HG02588 (cell line): ENCODE measurements around the gene E2F6.
A peak's percentile ranks its signal among the peaks of the same experiment; 100 is the strongest.

Experiments
- ATAC-seq: cut with Tn5 transposase; IDR thresholded peaks from one replicate; pipeline ENCODE4 v1.9.1; 2021; ENCODE audit warnings: mild to moderate bottlenecking, moderate library complexity; ENCODE audit not compliant: unreplicated experiment

The E2F6 gene

DNA sequence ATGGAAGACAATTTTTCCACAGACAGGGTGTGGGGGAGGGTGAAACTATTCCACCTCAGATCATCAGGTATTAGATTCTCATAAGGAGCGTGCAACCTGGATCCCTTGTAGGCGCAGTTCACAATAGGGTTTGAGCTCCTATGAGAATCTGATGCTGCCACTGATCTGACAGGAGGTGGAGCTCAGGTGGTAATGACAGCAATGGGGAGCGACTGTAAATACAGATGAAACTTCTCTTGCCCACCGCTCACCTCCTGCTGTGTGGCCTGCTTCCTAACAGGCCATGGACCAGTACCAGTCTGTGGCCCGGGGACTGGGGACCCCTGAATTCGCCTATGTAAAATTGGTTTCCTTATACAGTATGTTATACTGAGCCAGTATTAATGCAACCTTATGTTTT is 27.3 kb upstream of the E2F6 start:
- no peak for ATAC-seq

DNA sequence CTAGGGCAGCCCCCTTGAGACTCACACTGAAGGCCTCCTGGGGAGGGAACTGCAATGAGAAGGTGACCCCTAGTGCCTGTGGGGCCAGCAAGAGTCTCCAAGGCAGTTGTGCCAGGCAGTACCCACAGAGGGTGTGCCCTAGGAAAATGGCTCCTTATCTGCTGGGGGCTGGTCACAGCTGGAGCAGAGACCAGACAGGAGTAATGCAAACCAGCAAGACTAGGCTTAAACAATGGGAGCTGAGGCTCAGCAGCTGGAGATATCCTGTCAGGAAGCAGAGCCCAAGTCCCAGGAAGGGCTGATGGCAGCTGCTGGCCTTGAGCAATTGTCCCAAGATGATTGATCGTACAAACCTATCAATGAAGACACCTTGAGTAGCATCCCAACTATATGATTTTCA is 26.8 kb upstream of the E2F6 start:
- no peak for ATAC-seq

DNA sequence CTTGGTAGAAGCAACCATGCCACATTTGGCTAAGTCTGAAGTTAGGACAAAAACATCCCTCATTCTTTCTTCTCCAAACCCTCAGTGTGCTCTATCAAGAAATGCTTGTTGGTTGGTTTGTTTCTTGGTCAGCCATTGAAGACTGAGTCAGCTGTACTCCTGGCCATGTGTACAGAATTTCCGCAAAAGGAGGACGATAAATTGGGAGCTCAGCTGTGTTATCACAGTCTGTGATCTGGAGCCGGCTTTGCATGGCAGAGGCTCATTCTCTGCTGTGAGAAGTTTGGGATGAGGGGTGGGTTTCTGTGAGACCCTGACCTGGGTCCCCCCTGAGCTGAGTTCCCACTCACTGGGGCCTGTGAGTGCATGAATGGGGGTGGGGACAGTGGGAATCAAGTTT is 26.3 kb upstream of the E2F6 start:
- ATAC-seq: no peak

DNA sequence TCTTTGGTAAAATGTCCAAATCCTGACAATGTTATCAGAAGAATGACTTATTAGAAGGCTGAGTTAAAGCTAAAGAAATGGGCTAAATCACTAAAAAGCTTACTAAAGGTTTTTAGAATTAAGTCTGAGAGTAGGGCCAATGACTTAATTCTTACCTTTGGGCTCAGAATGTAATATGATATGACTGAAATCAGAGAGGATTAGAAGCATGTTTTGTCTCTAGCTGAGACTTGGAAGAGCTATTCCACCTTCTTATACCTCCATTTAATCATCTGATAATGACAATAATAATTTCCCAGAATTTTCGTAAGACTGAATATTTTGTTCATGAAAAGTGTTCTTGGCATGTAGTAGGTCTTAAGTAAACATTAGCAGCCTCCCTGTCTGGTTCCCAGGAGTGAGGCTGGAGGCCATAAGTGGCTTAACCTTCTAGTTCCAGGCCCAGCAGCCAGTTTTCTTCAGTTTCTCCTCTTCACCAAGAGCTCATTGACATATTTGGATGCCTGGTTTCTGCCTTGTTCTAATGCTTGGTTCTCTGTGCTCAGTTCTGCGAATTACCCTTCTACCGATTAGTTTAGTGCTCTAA is 25.5 kb upstream of the E2F6 start:
- ATAC-seq: no peak

DNA sequence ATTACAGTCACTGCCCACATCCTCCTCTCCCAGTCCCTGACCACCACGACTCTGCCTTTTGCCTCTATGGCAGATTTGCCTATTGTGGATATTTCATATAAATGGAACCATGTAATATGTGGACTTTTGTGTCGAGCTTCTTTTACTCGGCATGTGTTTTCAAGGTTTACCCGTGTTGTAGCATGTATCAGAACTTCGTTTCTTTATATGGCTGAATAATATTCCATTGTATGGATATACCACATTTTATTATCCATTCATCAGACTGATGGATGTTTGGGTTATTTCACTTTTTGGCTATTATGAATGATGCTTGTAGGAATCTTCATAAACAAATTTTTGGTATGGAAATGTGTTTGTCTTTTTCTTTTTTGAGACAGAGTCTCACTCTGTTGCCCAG is 24.2 kb upstream of the E2F6 start:
- ATAC-seq: no peak

DNA sequence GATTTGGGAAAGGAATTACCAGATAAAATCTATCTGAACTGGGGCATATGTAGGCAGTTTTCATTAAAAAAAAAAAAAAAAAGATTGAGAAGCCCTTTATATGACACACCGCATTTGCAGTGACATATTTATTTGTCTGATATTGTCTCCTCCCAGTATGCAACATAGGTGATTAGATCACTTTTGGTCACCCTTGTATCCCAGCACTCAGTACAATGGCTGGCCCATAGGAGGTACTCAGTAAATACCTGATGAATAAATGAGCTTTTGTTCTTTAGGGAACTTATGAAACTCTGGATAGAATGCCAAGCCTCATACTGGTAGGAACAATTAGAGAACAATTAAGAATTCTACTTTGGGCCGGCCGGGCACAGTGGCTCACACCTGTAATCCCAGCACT is 22.8 kb upstream of the E2F6 start:
- no peak for ATAC-seq

DNA sequence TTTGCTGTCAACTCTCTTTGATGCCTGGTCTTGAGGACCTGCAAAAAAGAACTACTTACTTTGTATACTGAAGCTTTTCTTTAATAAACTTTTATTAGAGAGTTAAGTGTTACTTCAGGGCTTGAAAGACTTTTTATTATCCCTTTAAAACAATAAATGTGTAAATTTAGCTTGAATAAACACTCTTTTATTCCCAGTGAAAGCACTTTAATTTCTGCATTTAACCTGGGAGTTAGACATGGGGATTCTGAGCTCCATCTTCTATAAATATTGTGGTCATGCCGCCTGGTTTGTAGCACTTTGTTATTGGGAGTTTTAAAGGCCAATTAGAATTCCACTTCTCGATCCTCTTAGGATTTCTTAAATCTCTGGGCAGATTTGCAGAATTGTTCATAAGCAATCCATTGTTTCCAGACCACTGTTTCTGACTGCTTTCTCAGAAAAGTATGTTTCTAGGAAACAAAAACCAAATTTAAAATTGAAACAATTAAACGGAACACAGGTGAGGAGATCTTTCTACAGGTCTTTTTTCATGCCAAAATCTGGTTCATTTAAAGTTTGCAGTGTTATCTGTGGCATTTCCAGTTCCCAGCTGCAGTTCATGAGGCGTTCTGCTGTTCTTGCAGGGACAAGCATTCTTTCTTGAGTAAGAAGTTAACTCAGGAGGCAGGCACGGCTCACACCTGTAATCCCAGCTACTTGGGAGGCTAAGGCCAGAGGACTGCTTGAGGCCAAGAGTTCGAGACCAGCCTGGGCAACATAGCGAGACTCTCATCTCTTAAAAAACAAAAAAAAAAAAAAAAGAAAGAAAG is 18.1 kb upstream of the E2F6 start:
- ATAC-seq: no peak

DNA sequence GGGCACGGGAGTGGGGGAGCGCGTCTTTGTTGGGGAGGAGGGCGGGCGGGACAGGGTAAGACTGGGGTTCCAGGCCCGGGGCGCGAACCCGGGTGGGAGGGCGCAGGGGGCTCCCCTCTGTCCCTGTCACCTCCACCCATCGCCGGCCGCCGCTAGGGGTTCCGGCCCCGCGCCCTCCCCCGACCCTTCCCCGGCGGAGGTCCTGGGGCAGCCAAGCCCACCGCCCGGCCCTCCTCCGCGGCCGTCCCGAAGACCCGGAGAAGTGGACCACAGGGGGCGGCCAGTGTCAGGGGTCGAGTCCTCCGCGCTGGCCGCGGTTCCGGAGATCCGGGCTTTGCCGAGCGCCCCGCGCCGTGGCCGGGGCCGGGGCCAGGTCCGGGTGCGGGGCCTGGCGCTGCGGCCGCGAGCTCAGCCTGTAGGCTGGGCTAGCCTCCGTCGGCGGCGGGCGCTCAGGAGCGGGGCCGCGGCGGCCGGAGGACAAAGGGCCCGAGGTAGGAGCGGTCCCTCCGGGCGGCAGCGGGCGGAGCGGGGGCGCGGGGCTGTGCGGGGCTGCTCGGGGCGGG is 16.6 kb upstream of the E2F6 start:
- ATAC-seq: no peak

DNA sequence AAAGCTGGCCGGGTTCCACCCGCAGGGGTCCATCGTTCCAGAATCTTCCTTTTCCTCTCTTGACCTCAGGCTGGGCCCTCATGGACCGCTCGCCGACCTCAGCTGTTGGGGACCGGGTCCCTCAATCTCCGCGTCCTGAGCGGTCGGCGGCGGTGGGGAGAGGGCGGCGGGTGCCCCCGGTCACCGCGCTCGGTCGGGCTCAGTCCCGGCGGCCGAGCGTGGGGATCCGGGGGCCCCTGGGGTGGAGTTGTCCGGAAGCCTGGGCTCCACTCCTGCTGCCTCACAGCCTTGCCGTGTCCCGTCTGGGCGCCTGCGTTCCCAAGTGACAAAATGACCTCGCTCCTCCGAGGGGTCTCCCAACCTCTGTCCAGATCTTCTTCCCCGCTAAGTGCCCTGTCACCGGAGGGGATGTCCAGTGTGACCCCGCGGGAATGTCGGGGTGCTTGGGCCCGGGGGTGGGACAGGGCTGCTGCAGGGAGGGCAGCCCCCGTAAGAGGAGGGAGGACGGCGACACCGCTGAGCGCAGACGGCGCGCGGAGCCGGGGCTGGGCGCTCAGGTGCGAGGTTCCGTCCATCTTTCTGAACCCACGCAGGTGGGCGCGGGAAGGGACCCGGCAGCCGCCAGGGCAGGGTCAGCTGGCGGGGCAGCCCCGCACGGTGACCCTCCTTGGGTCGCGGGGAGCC is 16.0 kb upstream of the E2F6 start:
- no peak for ATAC-seq

DNA sequence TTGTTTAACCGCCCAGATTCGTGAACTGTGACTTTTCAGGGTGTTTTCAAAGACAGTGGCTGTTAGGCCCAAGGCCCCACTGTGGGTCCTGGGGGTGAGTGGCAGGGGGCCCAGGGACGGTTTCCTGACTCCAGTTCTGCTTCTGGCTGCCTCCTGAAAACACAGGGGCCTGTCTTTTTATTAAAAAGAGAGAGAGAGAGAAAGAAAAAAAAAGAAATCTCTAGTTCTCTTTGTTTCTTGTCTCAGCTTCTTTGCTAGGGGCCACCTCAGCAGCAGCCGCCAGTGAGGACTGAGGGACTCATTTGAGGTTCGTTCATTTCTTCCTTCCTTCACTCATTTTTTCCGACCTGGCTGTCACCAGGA is 15.4 kb upstream of the E2F6 start:
- ATAC-seq: no peak

DNA sequence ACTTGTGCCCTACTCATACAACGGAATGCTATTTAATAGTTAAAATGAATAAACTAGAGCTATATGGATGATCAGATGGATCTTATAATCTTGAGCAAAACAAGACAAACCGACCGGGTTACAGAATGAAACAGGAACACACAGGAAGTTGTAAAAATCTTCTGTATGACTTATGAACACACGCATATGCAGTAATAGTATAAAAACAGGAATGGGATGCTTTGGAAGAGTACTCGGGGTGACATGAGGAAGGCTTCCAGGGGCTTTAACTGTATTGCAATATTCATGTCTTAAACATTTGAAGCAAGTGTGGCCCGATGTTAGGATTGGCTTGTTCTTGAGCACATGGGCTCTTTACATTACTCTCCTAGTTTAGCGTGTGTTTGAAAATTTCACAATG is 14.9 kb upstream of the E2F6 start:
- ATAC-seq: no peak

DNA sequence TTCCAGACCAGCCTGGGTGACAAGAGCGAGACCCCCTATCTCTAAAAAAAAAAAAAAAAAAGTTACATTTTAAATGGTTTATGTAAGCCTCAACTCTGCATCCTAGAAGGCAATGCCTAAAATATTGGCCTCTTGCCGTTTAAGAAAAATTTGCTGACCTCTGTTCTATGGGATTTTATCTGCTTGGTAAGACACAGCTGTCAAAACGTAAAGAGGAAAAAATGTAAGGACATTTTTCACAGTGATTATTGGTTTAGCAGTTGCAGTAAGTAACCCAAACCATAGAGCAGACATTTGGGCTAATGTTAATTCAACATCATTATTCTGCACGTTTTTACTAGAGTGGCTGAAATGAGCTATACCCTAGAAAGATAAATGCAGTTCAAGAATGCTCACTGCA is 14.4 kb upstream of the E2F6 start:
- ATAC-seq: no peak

DNA sequence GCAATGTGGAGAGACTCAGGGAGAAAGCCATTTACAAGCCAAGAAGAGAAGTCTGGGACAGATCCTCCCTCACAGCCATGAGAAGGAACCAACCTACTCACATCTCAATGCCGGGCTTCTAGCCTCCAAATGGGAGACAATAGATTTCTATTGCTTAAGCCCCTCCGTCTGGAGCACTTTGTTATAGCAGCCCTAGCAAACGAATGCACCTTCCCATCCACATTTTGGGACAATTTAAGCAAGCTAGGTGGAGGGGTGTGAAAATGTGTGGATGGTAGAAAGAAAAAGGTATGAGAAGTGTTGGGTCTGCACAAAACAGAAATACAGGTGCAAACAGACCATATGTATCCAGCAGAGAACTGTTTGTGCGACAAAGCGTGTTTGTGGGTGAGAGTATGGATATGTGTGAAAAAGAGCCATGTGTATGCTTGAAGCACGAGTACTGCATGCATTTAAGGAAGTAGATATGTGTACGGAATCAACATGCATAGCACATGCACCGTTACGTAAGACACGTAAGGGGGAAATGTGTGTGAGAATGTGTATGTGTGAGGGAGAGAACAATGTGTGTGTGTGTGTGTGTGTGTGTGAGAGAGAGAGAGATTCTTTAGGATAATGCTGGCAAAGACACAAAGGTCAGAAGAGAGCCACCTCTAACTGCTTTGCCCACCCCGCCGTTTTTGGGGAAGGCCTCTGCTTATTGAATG is 13.1 kb upstream of the E2F6 start:
- ATAC-seq: no peak

DNA sequence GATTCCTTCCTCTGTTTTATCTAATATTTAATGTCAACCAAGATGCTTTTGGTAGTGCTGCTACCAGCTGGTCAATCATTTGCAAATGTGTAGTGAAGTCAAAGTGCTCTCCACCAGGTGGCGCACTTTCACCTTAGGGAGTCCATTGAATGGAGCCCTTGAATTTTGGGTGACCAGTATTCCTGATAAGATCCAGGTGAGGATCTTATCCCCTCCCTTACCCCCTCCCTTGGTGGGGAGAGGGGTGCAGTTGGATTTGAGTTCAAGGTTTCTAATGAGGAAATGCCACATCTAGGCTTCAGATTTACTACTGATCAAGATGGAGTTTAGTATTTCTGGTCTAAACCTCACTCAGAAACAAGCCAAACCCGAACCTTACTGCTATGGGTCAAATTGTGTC is 12.0 kb upstream of the E2F6 start:
- peak; percentile 70 for ATAC-seq

DNA sequence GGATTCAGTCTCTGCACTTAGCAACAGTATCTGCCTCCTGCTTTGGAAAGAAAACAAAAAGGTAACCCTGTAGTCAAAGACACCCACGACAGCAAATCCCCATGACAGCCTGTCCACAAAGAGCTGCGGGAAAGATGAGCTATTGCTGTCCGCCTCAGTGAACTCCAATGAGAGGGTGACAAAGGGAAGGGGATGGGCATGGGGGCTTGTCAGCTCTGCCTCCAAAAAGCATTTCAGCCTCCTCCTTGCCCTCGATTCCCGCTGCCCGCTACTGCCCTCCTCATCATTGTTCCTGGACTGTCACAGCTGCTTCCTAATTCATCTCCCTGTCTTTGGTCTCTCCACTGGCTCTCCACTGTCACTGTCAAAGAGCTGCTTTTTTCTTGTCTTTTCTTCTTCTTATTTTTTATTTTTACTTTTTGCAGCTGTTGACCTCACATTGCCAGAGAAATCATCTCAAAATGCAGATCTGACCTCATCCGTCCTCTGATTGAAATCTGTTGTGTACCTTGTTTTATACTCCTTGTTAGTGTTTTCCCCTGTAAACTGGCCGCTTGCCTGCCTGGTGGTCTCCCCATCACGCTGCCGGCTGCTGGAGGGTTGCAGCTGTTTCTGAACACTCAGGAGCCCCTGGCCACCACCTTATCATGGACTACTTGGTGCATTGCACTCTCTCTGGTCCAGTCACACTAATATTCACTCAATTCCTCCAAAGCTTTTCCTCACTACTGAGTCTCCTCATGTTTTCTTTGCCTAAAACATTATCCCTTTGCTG is 7.9 kb upstream of the E2F6 start:
- no peak for ATAC-seq

DNA sequence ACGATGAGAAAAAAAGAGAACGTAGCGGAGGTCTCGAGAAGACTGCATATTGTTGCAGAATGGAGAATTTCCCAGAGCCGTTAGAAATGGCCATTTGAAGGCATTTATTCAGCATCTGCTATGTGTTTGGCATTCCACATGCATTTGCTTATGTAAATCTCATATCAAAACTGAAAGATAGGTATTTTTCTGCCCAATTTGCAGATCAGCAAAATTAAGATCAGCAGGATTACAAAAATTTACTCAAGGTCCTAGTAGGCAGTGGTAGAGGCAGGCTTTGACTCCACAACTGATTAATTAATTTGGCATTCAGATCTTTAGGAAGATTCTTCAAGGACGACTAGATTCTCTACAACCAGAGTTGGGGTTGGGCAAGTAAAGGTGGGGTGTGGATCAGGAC is 1.8 kb upstream of the E2F6 start:
- ATAC-seq: no peak

DNA sequence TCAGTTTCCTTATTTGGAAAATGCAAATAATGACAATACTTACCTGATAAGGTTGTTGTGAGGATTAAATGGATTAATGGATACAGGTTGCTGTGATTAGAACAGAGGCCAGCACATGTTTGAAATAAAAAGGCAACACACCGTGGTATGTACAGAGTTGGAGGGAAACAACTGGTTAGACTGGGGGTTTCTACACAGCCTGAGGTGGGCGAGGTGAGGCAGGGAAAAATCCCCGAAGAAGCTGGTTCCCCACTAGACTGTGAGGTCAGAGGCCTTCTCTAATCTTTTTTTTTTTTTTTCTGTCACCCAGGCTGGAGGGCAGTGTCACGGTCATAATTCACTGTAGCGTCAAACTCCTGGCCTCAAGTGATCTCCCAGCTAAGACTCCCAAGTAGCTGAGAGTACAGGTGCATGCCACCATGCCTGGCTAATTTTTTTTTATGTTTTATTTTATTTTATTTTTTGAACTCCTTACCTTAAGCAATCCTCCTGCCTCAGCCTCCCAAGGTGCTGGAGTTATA is 1.2 kb upstream of the E2F6 start:
- no peak for ATAC-seq

DNA sequence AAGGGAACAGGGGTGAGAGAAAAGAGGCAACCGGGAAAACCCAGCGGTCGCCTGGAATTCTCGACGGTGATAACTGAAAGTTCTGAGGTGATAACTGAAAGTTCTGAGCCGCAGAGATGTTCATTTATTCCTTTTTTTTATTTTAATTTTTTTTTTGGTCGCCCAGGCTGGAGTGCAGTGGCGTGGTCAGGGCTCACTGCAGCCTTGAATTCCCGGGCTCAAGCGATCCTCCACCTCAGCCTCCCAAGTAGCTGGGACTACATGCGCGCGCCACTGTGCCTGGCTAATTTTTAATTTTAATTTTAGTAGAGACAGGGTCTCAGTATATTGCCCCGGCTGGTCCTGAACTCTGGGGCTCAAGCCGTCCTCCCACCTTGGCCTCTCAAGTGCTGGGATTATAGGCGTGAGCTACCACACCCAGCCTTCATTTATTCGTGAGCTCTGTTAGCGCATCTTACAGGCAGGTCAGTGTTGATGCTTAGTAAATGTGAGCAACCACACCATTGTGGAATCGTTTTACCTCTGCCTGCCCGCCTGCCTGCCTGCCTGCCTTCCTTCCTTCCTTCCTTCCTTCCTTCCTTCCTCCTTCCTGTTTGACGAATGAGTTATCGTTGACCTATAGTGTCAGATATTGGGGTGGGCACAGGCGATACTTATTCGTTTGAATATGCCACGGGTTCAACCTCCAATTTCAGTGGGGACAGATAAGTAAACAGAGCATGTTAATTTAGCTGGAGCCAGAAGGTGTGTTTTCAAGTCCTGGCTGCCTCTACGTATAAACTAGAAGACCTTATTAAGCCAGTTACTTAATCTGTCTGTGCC is 557 bp upstream of the E2F6 start:
- ATAC-seq: peak; percentile 18

DNA sequence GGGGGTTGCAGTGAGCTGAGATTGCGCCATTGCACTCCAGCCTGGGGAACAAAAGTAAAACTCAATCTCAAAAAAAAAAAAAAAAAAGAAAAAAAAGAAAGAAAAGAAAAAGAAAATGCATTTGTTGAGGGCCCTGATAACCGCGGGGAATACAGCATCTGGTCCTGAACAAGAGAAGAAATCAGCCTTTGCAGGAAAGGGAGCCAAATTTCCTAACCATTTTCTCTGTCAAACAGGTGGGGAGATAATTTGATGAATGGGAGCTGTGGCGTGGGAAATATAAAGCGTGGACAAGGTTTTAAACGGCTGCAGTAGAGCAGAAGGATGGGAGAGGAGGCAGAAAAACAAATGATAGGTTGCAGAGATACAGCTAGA is 864 bp downstream of the E2F6 start:
- no peak for ATAC-seq

DNA sequence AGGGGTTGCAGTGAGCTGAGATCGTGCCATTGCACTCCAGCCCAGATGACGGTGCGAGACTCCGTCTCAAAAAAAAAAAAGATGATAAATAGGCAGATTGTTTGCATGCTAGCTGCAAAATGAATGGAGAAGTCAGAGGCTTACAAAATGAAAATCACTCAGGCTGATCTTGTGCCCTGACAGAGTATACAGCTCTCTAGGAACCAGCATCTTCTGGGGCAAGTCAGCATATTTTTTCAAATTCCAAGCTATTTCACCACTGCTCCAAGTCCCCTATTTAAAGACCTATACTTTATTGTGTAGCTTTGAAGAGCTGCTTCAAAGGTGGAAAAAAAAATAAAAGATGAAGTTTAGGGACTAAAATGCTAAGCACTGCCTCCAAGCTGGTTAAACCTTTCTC is 6.1 kb downstream of the E2F6 start:
- no peak for ATAC-seq
